ENCODE results near the gene LRRC51. TPM values are rescaled to one million over a fixed set of nuclear protein-coding genes. Genes with fewer than 3 reads are reported as not detected.
A peak's percentile ranks its signal among the peaks of the same experiment; 100 is the strongest.

Gene LRRC51
- total and polyA plus RNA-seq, 7 donors, result 4.0 to 10.4 (median 5.8) TPM

- no peaks in the 10 kb centered on the region for H3K9me3 ChIP-seq
- WGBS, 3 donors, result 12 to 23% (median 14%) methylated on average over 5 of the region's 5 CpGs
- peaks cover 47% of the 10 kb centered on the region for H3K4me1 ChIP-seq
- intact Hi-C loops (cut with DNase I), result no loop called here
- H3K27me3 ChIP-seq (ENCODE audit: insufficient read depth in 3 of 3, low read length in 2 of 3), result no peaks in the 10 kb centered on the region
- no peak for TF ChIP-seq CTCF (IDR thresholded peaks at IDR 0.05)
- H3K4me3 ChIP-seq, result peak overlapping the region; percentile 86
- peak in 1 of 4 donors; percentile 5 for ATAC-seq
- peak overlapping the region; percentile 82 for H3K27ac ChIP-seq
- DNase-seq, result no peak
- peaks cover 0 to 17% of the 10 kb centered on the region in 2 donors for H3K36me3 ChIP-seq (ENCODE audit: insufficient read depth in 1 of 2, low read depth in 1 of 2)
These were observed 41.4 kb upstream of the LRRC51 start for GRCh38 chr11:72039031-72039855.

GRCh38 chr11:72039856-72040401, 40.7 kb upstream of the LRRC51 start:
- Histone ChIP-seq H3K27me3 (ENCODE audit: insufficient read depth in 3 of 3, low read length in 2 of 3) (no peaks in the 10 kb centered on the region), H3K4me3 (peak overlapping the region; percentile 86), H3K27ac (peak overlapping the region; percentile 82), H3K9me3 (no peaks in the 10 kb centered on the region), H3K36me3 (ENCODE audit: insufficient read depth in 1 of 2, low read depth in 1 of 2) (peaks cover 0 to 10% of the 10 kb centered on the region in 2 donors), H3K4me1 (peaks cover 47% of the 10 kb centered on the region)
- DNase-seq (no peak), ATAC-seq (no peak)
- 2 to 6% (median 4%) methylated on average over 6 of the region's 6 CpGs for WGBS, 3 donors
- intact Hi-C loops (cut with DNase I), result loop anchor here (2.0 to 5.0 kb wide), 2 partner anchors 37 to 41 kb away; partner anchors contain the start of genes LRRC51 (in 1 of the 2) and NUMA1 (in 1 of the 2)
- TF ChIP-seq CTCF (IDR thresholded peaks at IDR 0.05), result no peak

DNA sequence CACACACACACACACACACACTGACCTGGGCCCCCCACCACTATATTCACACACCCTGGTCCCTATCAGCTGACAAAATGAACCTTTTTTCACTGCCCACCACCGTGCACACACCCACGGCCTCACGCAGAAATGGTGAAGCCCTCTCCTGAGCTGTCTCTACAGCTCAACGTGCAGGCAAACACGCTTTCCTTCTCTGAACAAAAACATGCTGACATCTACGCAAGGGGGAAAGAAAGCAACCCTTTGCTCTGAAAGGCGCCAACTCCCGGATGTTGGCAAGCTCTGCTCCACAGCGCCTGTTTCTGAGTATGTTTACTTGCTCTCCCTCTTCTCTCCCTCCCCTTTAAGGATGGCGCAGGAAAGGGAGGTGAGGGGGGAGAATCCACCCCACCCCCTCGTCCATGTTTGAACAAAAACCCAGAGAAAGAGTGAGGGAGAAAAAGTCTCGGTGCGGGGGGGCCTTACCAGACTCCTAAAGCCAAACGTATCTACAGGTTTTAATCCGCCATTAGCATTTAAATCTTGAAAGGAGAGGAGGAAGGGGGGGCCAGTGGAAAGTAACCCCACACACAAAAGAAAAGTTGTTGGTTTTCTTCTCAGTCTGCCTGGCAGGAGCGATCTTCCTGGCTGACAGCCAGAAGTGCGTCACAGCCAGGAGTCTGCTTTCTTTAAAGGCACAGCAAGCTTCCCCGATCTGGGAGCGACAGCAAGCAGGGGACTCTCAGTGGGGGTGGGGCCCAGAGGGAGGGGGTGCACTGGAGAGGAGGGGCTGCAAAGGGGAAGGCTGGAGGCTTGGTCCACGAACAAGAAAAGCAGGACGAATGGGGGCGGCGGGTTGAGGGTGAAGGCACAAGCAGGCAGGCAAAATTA, 39.9 kb upstream of the LRRC51 start:
- peak; percentile 75 to 81 (median 78) for ATAC-seq
- peak; percentile 95 to 97 for DNase-seq
- peak overlapping the region; percentile 94 for H3K27ac ChIP-seq
- H3K4me1 ChIP-seq, result peaks cover 46% of the 10 kb centered on the region
- H3K4me3 ChIP-seq, result peak overlapping the region; percentile 86
- 0 to 1% (median 1%) methylated on average over 22 to 23 of the region's 23 CpGs for WGBS, 3 donors
- intact Hi-C loops (cut with DNase I), result loop anchor here (2.0 to 5.0 kb wide), 2 partner anchors 37 to 40 kb away; partner anchors contain the start of genes LRRC51 (in 1 of the 2) and NUMA1 (in 1 of the 2)
- H3K9me3 ChIP-seq, result no peaks in the 10 kb centered on the region
- no peak for TF ChIP-seq CTCF (IDR thresholded peaks at IDR 0.05)
- H3K27me3 ChIP-seq (ENCODE audit: insufficient read depth in 3 of 3, low read length in 2 of 3), result no peaks in the 10 kb centered on the region
- H3K36me3 ChIP-seq (ENCODE audit: insufficient read depth in 1 of 2, low read depth in 1 of 2), result peaks cover 0 to 2% of the 10 kb centered on the region in 2 donors

- 1% methylated on average over 23 of the region's 23 CpGs for WGBS, 3 donors
- Histone ChIP-seq H3K27me3 (ENCODE audit: insufficient read depth in 3 of 3, low read length in 2 of 3) (no peaks in the 10 kb centered on the region), H3K36me3 (ENCODE audit: insufficient read depth in 1 of 2, low read depth in 1 of 2) (no peaks in the 10 kb centered on the region), H3K9me3 (no peaks in the 10 kb centered on the region), H3K4me1 (peaks cover 38% of the 10 kb centered on the region), H3K27ac (peak overlapping the region; percentile 94), H3K4me3 (peak overlapping the region; percentile 86)
- peak; percentile 70 to 92 for DNase-seq
- no peak for TF ChIP-seq CTCF (IDR thresholded peaks at IDR 0.05)
- peak; percentile 78 to 81 (median 79) for ATAC-seq
- intact Hi-C loops (cut with DNase I), result loop anchor here (2.0 to 5.0 kb wide), 2 partner anchors 36 to 39 kb away; partner anchors contain the start of genes LRRC51 (in 1 of the 2) and NUMA1 (in 1 of the 2)
These were observed 39.1 kb upstream of the LRRC51 start for GRCh38 chr11:72041364-72042063.
